AG04450 (cell line): ENCODE measurements around the gene TBC1D14. TPM values are rescaled to one million over a fixed set of nuclear protein-coding genes. Genes with fewer than 3 reads are reported as not detected.
A peak's percentile ranks its signal among the peaks of the same experiment; 100 is the strongest.
"Not testable (repeated sequence)": the region's sequence is repeated elsewhere in the genome, so short reads cannot be mapped to it uniquely, and the experiment has no call there.

Source experiments
- CTCF ChIA-PET: fragments of 300-600, 350-600 bp; formaldehyde crosslinking; extraction: SDS; loops from one replicate; lab custom pipeline; 2022; ENCODE audit warnings: antibody characterized with exemption, inconsistent platforms; lab: Charles Lee
- POLR2A ChIA-PET: fragments of 350-600 bp; formaldehyde crosslinking; extraction: SDS; loops from one replicate; lab custom pipeline; 2021; ENCODE audit warnings: antibody characterized with exemption, inconsistent platforms; lab: Yijun Ruan, JAX
- DNase-seq: peaks from one replicate; pipeline ENCODE4 v3.0.0-alpha.2; 2011; ENCODE audit warnings: low read depth, low spot score
- H3K27ac ChIP-seq: one replicate; pipeline ENCODE4 v1.5.1; 2012; ENCODE audit warnings: low read depth, low read length, control low read depth
- H3K27me3 ChIP-seq: one replicate; pipeline ENCODE4 v1.6.0; 2012; ENCODE audit warnings: low read length; ENCODE audit not compliant: control insufficient read depth, insufficient read depth
- H3K4me3 ChIP-seq: 2 replicates; pipeline ENCODE4 v1.5.1; 2011; ENCODE audit warnings: mild to moderate bottlenecking, low read depth, low read length, control low read depth
- H3K9me3 ChIP-seq: 2 replicates; pipeline ENCODE4 v1.5.1; 2012; ENCODE audit warnings: low read length; ENCODE audit not compliant: control insufficient read depth, insufficient read depth
- polyA plus RNA-seq: library from polyadenylated mRNA; depleted of rRNA; stranded (reverse); fragments of >200 nt; gene quantifications from 2 replicates; pipeline ENCODE4 v1.2.3, GENCODE V29; 2011
- TF ChIP-seq, protein P1 (sequence below): IDR thresholded peaks from 2 replicates; pipeline ENCODE4 v1.5.1; 2011; ENCODE audit warnings: low read depth, low read length, control low read depth, inconsistent platforms

Gene TBC1D14
- polyA plus RNA-seq, 1 experiment: 46.3 TPM

DNA sequence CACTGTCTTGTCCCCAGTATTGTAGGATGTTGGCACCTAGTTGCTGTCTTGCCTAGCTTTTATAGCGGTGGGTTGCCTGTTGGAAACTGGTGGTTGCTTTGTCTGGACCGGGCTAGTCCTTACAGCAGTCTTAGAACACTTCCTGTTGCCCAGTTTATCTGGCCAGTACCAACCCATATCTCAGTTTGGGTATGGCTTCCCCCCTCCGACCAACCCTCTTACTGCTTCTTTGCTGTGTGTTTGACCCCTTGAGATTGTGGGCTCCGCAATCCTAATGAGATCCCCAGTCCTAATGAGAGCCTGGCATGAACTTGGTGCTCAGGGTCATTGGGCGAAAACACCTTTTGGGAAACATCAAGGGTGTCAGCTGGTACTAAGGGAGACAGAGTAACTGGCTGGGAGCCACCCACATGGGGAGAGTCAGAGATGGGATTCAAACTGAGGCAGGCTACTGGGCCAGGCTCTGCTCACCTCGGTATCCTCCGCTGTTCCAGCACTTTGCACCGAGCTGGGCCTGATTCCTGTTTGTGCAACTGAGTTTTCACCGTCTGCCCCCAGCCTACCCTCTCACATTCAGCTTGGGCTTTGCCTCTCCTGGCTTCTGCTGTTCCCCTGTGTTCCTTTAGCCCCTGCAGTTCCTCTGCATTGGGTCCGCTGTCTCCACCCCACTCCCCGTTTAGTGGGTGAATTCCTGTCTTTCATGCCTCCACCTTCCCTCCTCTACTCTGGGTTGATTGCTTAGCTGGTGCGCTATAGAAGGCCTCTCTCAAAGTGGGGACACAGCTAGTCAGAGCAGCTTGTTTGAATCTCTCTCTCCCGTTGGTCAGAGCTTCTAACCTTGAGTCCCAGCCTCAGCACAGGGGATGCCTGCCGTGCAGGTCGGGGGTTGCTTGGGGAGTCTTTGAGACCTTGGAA lies 1.6 kb downstream of the TBC1D14 start:
- TF ChIP-seq, protein P1, sequence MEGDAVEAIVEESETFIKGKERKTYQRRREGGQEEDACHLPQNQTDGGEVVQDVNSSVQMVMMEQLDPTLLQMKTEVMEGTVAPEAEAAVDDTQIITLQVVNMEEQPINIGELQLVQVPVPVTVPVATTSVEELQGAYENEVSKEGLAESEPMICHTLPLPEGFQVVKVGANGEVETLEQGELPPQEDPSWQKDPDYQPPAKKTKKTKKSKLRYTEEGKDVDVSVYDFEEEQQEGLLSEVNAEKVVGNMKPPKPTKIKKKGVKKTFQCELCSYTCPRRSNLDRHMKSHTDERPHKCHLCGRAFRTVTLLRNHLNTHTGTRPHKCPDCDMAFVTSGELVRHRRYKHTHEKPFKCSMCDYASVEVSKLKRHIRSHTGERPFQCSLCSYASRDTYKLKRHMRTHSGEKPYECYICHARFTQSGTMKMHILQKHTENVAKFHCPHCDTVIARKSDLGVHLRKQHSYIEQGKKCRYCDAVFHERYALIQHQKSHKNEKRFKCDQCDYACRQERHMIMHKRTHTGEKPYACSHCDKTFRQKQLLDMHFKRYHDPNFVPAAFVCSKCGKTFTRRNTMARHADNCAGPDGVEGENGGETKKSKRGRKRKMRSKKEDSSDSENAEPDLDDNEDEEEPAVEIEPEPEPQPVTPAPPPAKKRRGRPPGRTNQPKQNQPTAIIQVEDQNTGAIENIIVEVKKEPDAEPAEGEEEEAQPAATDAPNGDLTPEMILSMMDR: no peak
- Histone ChIP-seq H3K27ac (no peak overlapping the region), H3K27me3 (peaks cover 3% of the 10 kb centered on the region), H3K4me3 (peak overlapping the region; percentile 67), H3K9me3 (no peaks in the 10 kb centered on the region; the same call in 1 of the 2 replicates)
- POLR2A ChIA-PET: no interaction called here
- CTCF ChIA-PET: interaction anchor here (0.6 to 3.0 kb wide), 6 partner anchors 20 to 158 kb away, joined by 3 to 11 read pairs (median 4); partner anchors contain the start of gene TADA2B
- no peak for DNase-seq

DNA sequence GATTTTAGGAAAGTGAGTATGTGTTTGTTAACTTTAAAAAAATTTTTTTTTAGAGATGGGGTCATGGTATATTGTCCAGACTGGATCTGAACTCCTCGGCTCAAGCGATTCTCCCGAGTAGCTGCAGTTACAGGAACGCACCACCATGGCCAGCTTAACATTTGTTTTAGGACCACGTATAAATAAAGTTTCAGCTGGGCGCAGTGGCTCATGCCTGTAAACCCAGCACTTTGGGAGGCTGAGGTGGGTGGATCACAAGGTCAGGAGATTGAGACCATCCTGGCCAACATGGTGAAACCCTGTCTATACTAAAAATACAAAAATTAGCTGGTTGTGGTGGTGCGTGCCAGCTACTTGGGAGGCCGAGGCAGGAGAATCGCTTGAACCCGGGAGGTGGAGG lies 2.3 kb downstream of the TBC1D14 start:
- ChIA-PET POLR2A (interaction anchor here (0.6 kb wide), 1 partner anchor 75 kb away, joined by 3 read pairs; no protein-coding TSS in a partner anchor), CTCF (interaction anchor here (0.8 to 3.0 kb wide), 4 partner anchors 30 to 192 kb away, joined by 3 to 11 read pairs (median 4); no protein-coding TSS in a partner anchor)
- not testable (repeated sequence) for DNase-seq, H3K27ac ChIP-seq, H3K4me3 ChIP-seq, H3K27me3 ChIP-seq, H3K9me3 ChIP-seq

DNA sequence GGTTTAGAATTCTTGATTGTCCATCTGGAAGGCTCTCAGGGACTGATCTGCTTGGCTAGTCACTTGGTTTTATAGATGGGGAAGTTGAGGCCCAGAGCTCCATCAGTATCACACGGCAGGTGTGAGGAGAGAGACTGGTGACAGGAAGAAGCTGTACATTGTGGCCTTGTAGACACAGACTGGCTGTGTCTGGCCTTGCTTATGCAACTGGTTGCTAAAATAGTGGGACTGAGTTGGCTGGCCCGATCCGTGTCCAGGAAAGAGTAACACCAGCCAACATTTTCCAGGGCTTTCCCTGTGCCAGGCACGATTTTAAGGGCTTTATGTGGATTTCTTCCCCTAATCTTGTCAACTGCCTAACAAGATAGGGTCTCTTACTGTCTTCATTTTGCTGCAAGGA lies 2.8 kb downstream of the TBC1D14 start:
- Histone ChIP-seq H3K27ac (no peak overlapping the region), H3K27me3 (no peaks in the 10 kb centered on the region), H3K4me3 (no peak overlapping the region), H3K9me3 (no peaks in the 10 kb centered on the region; the same call in 1 of the 2 replicates)
- TF ChIP-seq, protein P1: no peak
- ChIA-PET CTCF (interaction anchor here (0.8 to 3.0 kb wide), 5 partner anchors 30 to 193 kb away, joined by 3 to 11 read pairs (median 5); no protein-coding TSS in a partner anchor), POLR2A (interaction anchor here (0.6 kb wide), 2 partner anchors 19 to 74 kb away, joined by 3 to 4 read pairs; no protein-coding TSS in a partner anchor)
- DNase-seq: no peak

DNA sequence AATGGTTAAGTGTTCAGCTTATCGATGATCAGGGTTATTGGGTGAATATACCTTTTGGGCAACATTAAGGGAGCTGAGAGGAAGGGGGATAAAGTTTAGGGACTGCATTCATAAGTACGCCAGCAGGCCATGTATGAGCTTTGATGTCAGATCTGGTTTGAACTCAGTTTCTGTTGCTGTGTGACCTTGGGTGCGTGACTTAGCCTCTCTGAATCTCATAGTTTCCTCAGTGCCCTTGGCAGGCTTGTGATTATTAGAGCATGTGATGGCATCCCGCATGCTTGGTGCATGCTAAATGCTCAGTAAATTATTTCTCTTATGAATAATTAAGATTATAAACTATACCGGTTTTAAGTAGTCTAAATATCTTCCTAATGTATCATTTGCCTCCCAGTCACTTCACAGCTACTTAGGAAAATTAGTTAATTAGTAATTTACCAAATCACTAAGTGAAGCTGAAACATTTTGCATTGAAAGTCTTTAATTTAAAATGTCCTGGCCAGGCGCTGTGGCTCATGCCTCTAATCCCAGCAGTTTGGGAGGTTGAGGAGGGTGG lies 3.8 kb downstream of the TBC1D14 start:
- Histone ChIP-seq H3K9me3 (no peaks in the 10 kb centered on the region; the same call in 1 of the 2 replicates), H3K27ac (no peak overlapping the region), H3K4me3 (no peak overlapping the region), H3K27me3 (no peaks in the 10 kb centered on the region)
- CTCF ChIA-PET: interaction anchor here (1.8 to 3.0 kb wide), 3 partner anchors 14 to 61 kb away, joined by 6 to 11 read pairs (median 8); no protein-coding TSS in a partner anchor
- TF ChIP-seq, protein P1: no peak
- no peak for DNase-seq
- POLR2A ChIA-PET: interaction anchor here (1.0 kb wide), 1 partner anchor 21 kb away, joined by 4 read pairs; no protein-coding TSS in a partner anchor

DNA sequence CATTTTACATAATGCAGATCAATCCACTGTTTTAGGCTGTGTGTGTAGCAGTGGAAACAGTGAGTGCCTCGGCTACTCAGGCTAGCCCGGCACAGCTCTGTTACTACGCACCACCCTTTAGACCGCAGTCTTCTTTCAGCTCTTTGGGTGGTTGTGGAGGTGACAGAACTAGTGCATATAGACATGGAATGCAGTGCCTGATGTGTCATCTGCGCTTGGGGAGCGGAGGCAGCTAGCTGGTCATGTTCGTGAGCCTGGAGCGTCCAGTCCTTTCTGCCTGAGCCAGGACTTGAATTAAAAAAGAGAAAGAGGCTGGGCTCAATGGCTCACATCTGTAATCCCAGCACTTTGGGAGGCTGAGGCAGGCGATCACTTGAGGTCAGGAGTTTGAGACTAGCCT lies 4.8 kb downstream of the TBC1D14 start:
- Histone ChIP-seq H3K9me3 (no peaks in the 10 kb centered on the region; the same call in 1 of the 2 replicates), H3K4me3 (no peak overlapping the region), H3K27ac (no peak overlapping the region), H3K27me3 (no peaks in the 10 kb centered on the region)
- no peak for DNase-seq
- ChIA-PET CTCF (interaction anchor here (0.6 to 2.2 kb wide), 5 partner anchors 13 to 197 kb away, joined by 3 to 8 read pairs (median 4); a partner anchor contains a TSS), POLR2A (interaction anchor here (1.0 kb wide), 1 partner anchor 22 kb away, joined by 4 read pairs; no protein-coding TSS in a partner anchor)
- TF ChIP-seq, protein P1: no peak
